Hematopoietic multipotent progenitor cell treated with erythropoietin and hydrocortisone succinate and interleukin-3 and kit ligand, for 15 days (in vitro differentiated cells): Measurements from ENCODE around the gene ZNF853.
"Not testable (repeated sequence)": the region's sequence is repeated elsewhere in the genome, so short reads cannot be mapped to it uniquely, and the experiment has no call there.

ENCODE experiments used
- DNase-seq: peaks from one replicate; pipeline ENCODE4 v3.0.0-alpha.2; 2015; ENCODE audit warnings: low spot score

Gene ZNF853

GRCh38 chr7:6606866-6607583 is 8.4 kb upstream of the ZNF853 start:
- DNase-seq, result no peak

DNA sequence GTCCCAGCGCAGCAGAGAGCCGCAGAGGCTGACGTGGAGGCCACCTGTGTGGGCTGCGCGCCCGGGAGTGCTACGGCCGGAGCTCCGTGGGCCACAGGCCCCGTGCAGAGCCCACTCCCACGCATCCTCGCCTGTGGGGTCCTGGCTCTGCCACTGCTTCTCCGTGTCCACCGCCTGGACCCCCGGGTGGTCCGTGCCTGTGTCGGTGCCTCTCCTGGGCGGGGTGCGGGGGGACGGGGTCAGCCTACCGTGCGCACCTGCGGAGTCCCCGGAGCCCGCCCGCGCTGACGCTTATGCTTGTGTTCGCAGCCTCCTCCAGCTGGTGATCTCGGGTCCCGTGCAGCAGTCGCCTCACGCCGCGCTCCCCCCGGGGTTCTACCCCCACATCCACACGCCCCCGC is 7.8 kb upstream of the ZNF853 start:
- no peak for DNase-seq

- DNase-seq, result no peak
These were observed 7.3 kb upstream of the ZNF853 start for GRCh38 chr7:6608081-6608480.

GRCh38 chr7:6608794-6609193 is 6.6 kb upstream of the ZNF853 start:
- DNase-seq, result no peak

GRCh38 chr7:6612819-6613218 is 2.6 kb upstream of the ZNF853 start:
- no peak for DNase-seq

GRCh38 chr7:6613706-6614105 is 1.7 kb upstream of the ZNF853 start:
- DNase-seq, result no peak

DNA sequence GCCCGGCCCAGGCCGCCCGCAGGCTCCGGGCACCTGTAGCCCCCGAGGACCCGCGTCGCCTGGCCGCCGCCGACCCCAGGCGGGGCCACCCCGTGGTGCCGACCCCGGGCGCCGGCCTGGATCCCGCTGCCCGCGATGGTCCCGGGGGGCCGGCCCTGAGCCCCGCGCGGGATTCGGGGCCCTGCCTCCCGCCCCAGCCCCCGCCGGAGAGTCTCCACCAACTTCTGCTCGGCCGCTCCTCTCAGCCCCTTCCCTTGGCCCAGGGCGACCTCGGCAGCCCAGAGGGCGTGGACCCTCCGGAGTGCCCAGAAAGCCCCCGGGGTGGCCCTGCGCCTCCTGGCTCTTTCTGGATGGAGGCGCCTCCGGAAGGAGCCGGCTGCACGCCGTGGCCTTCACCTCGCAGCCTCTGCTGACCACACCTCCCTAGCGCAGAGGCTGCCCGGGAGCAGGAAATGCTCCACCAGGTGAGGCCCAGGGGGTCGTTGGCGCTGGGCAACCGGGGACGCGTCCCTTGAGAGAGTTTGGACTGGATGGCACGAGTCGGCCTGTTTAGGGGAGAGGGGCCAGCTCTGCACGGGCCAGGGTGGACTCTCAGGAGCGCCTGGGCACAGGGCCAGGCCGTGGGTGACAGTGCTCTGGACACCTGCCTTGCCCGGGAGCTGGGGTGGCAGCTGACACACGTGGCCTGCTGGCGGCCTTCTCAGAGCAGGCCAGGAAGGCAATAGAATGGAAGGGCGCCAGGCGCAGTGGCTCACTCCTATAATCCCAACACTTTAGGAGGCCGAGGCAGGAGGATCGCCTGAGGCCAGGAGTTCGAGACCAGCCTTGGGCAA is 529 bp downstream of the ZNF853 start:
- no peak for DNase-seq

DNA sequence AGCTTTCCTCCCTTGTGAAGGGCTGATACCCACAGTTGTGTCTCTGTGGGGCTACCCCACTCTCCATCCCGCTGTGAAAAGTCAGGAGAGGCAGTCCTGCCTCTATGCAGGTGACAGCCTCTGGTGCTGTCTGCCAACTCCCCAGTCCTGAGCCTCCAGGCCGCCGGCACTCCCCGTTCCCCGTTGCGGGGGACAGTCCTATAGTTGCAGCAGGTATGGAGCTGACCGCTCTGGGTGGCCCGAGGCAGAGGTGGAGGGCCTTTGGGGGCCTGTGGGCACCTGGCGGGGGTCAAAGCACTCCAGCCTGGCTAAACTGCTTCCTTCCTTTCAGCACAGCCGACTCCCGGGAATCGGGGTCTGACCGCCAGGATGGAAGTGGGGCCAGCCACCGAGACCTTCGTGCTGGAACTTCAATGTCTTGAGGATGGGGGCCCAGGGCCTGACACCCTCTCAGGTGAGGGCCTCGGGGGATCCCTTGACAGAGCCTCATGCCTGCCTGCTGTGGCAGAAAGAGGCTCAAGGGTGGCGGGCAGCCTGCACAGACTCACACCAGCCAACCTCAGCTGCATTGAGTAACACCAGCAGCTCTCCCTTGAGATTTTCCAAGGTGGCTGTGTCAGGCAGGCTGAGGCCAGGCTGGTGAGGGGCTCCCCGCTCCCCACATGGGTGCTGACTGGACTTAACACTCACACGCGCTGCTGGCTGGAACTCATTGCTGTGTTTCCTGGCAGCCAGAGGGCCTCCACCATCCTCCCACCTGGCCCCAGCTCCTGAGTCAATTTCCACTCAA is 1.6 kb downstream of the ZNF853 start:
- no peak for DNase-seq

DNA sequence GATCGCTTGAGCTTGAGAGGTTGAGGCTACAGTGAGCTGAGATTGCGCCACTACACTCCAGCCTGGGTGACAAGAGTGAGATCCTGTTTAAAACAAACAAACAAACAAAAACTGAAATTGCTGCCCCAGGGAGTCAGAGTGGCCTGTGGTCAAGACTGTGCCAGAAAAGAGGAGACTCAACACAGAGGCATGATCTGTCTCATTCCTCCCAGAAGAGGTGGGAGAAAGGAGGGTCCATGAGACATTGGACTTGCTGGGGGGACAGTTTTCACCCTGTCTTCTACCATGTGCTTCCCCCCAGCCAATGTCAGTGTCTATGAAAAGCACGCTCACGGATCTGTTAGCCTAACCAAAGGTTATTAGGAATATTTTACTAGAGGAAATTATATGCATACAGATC is 3.2 kb downstream of the ZNF853 start:
- DNase-seq, result no peak

DNA sequence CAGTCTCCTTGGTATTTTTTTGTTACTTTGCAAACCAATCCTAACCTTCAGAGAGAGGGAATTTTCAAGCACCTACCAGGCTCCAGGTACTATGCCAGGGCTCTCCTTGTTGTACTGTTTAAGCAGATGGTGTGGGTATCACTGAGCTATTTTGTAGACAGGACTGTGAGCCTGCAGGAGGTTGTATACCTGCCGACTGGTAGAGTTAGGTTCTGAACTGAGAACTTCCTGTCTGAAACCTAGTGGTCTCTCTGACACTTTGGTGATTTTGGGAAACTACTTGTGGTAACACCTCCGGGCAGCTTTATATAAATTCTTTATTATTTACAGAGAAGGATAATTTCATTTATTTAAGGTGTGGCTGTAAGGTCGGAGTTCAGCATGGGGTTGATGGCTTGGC is 4.6 kb downstream of the ZNF853 start:
- no peak for DNase-seq

DNA sequence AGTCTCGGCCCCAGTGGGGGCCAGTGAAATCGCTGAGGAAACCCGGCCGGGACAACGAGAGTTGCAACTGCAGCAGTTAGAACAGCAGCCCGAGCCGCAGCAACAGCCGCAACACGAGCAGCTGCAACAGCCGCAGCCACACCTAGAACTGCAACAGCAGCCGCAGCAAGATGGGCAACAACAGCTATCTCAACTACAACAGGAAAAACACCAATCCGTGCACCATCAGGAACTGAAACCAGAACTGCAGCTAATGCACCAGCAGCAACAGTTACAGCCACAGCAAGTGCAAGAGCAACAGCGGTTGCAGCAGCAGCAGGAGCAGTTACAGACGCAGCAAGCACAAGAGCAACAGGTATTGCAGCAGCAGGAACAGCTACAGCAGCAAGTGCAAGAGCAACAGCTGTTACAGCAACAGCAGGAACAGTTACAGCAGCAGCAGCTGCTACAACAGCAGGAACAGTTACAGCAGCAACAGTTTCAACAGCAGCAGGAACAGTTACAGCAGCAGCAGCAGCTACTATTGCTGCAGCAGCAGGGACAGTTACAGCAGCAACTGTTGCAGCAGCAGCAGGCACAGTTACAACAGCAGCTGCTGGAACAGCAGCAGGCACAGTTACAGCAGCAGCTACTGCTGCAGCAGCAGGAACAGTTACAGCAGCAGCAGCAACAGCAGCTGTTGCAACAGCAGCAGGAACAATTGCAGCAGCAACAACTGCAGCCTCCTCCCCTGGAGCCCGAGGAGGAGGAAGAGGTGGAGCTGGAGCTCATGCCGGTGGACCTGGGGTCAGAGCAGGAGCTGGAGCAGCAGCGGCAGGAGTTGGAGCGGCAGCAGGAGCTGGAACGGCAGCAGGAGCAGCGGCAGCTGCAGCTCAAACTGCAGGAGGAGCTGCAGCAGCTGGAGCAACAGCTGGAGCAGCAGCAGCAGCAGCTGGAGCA is 6.1 kb downstream of the ZNF853 start:
- no peak for DNase-seq

DNA sequence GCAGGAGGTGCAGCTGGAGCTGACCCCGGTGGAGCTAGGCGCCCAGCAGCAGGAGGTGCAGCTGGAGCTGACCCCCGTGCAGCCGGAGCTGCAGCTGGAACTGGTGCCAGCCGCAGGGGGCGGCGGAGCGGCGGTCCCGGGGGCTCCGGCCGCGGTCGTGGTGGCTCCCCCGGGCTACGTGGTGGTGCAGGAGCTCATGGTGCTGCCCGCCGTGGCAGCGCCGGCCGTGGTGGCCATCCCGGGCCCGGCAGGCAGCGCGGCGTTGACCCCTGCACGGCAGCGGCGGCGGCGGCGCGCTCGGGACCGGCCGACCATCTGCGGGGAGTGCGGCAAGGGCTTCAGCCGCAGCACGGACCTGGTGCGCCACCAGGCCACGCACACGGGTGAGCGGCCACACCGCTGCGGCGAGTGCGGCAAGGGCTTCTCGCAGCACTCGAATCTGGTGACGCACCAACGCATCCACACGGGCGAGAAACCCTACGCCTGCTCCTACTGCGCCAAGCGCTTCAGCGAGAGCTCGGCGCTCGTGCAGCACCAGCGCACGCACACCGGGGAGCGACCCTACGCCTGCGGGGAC is 6.8 kb downstream of the ZNF853 start:
- no peak for DNase-seq

- no peak for DNase-seq
These were observed 8.3 kb downstream of the ZNF853 start for GRCh38 chr7:6623589-6624245.

- DNase-seq, result no peak
These were observed 8.8 kb downstream of the ZNF853 start for GRCh38 chr7:6624246-6624611.

GRCh38 chr7:6628045-6628444 is 12.6 kb downstream of the ZNF853 start:
- DNase-seq, result no peak

DNA sequence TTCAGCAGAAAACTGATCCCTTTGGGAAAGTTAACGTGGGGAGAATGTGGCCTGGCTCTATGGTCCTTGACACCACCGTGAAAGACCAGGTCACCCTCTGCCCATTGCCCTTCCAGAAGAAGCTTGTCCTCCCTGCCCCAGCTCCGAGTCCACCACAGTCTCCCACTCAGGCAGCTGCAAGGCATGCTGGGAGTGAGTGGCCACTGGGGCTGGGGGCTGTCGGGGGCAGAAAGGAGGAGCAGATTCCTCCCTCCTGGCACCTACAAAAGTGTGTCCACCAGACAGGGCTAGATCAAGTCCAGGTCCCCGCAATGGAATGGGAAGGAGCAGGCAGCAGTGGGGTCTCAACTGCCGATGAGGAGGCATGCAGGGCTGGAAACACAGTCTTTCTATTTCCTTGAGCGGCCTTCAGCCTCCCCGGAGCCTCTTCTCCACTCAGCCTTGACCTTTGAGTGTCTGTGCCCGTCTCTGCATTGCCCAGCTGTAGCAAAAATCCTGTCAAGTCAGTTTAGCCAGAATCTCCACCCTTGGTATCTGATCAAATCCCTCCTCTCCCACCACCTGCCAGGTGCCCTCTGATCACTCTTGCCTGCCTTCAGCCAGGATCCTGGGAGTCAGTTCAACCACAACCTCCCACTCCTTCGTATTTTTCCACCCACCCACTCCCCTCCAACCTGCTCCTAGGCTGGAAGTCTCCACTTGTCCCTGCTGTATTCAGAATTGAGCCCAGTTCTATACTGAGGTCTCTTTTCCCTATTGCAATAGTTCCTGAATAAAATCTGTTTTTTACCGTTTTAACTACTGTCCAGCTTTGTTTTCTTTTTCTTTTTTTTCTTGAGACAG is 14.8 kb downstream of the ZNF853 start:
- no peak for DNase-seq

DNA sequence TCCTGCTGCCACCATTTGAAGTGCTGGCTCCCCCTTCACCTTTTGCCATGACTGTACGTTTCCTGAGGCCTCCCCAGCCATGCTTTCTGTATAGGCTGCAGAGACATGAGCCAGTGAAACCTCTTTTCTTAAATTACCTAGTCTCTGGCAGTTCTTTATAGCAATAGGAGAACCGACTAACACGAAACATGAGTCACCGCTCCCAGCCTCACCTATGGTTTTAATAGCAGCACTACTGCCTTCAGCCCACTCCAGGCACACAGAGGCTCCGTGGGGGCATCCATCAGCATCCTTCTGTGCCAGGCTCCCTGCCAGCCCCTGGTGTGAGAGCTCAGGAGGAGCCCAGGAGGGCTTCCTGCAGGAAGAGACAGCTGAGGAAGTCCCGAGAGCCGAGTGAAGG is 16.2 kb downstream of the ZNF853 start:
- no peak for DNase-seq

- DNase-seq, result no peak
These were observed 18.6 kb downstream of the ZNF853 start for GRCh38 chr7:6634021-6634420.

DNA sequence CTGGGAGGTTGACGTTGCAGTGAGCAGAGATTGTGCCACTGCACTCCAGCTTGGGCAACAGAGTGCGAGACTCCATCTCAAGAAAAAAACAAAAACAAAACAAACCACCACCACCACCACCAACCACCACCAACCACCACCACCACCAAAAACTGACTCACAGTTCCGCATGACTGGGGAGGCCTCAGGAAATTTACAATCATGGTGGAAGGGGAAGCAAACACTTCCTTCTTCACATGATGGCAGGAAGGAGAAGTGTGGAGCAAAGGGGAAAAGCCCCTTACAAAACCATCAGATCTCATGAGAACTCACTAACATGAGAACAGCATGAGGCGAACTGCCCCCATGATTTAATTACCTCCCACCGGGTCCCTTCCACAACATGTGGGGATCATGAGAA is 19.6 kb downstream of the ZNF853 start:
- DNase-seq, result not testable (repeated sequence)
